Stomach (tissue), 9 donors: Measurements from ENCODE around the gene COL11A1. TPM values are rescaled to one million over a fixed set of nuclear protein-coding genes. Genes with fewer than 3 reads are reported as not detected.

Experiments used
- DNase-seq, 2 donors: peaks; one replicate each; pipeline versions ENCODE4 v3.0.0 to v3.0.0-alpha.2; 2013 to 2019
- H3K27ac ChIP-seq, 5 donors: fragments of 200-600 bp in 4 of 5; sonication (generic) in 4 of 5; one replicate each; pipeline ENCODE4 v1.5.1; 2013 to 2019; ENCODE audit warnings: mild to moderate bottlenecking in 1 of 5, moderate library complexity in 1 of 5
- H3K27me3 ChIP-seq, 3 donors: fragments of 200-600 bp; sonication (generic); one replicate each; pipeline ENCODE4 v1.5.1; 2017 to 2019; ENCODE audit warnings: mixed run types in 1 of 3
- H3K36me3 ChIP-seq, 4 donors: fragments of 200-600 bp; sonication (generic); 1 replicate in 3 of 4; 2 replicates in 1 of 4; pipeline ENCODE4 v1.5.1; 2016 to 2019
- H3K4me1 ChIP-seq, 4 donors: fragments of 200-600 bp; sonication (generic); one replicate each; pipeline ENCODE4 v1.5.1; 2016 to 2019
- H3K4me3 ChIP-seq, 4 donors: fragments of 200-600 bp; sonication (generic) in 3 of 4; one replicate each; pipeline ENCODE4 v1.5.1; 2016 to 2019; ENCODE audit warnings: mild to moderate bottlenecking in 1 of 4
- H3K9me3 ChIP-seq, 4 donors: fragments of 200-600 bp; sonication (generic); one replicate each; pipeline ENCODE4 v1.5.1; 2016 to 2019
- EP300 ChIP-seq: sonication (generic); formaldehyde crosslinking; IDR thresholded peaks from one replicate; pipeline ENCODE4 v1.6.1; 2017; ENCODE audit warnings: antibody characterized with exemption
- POLR2A ChIP-seq, 4 donors: fragments of 450-650 bp; IDR thresholded peaks; one replicate each; pipeline ENCODE4 v1.6.1; 2016; ENCODE audit warnings: antibody characterized with exemption in 4 of 4, control low read depth in 2 of 4, mild to moderate bottlenecking in 1 of 4, moderate library complexity in 1 of 4
- POLR2AphosphoS5 ChIP-seq, 3 donors: sonication (generic); formaldehyde crosslinking; IDR thresholded peaks; one replicate each; pipeline ENCODE4 v1.6.1; 2016; ENCODE audit warnings: antibody characterized with exemption in 3 of 3
- WGBS, 5 donors: extraction: QIAGEN DNeasy Blood & Tissue Kit in 3 of 5; methylation state at CpG; one replicate each; pipeline versions ENCODE4 v1.1.5 to v1.1.7; 2013 to 2018; 5-methylcytosine and 5-hydroxymethylcytosine counted together
- intact Hi-C: fragments of 100-400 bp; cut with DNase I; formaldehyde crosslinking; loops from one replicate; pipeline ENCODE4 v1.15.1; 2023; ENCODE audit warnings: low total_unique reads
- polyA plus RNA-seq, 3 donors: library from polyadenylated mRNA; stranded (reverse); fragments of 200-250 nt; gene quantifications; one replicate each; pipeline ENCODE4 v1.2.3, GENCODE V29; 2013
- total RNA-seq, 5 donors: library from RNA; depleted of rRNA; stranded (reverse); fragments of >200 nt; gene quantifications; one replicate each; pipeline versions ENCODE4 v1.1.0 to v1.2.3, GENCODE V29; 2014 to 2016
- TF ChIP-seq, protein P1 (sequence below), 7 experiments: fragments of 450-650 bp in 4 of 7; fragments of 200-600 bp in 3 of 7; sonication (generic) in 3 of 7; IDR thresholded peaks; one replicate each; pipeline ENCODE4 v1.5.1; 2016 to 2019; ENCODE audit warnings: antibody characterized with exemption in 7 of 7, control low read depth in 2 of 7, mild to moderate bottlenecking in 1 of 7
- donor health status: healthy with polysubstance abuse.
- donor health status: Bipolar disorder and iron deficiency.
- donor health status: healthy.

The COL11A1 gene
- total and polyA plus RNA-seq, 8 donors, result under 0.01 to 7.0 (median 0.29) TPM; not detected in 5

DNA sequence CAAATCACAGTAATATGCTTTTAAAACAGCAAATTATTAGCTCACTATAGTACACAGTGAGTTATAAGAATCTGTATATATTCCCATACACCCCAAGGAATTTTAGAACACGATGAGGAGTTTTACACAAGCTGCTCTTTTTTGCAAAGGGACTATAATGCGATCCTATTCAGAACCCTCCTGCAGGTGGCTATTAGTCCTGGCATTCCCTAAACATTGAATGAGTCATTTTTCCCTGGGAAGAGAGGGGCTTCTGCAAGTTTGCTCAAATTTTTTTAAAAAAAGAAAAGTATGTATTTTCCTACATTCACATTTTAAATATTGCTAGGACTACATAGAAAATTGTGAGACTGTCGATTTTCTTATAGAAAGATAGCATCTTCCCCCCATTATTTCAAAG, 106.3 kb downstream of the COL11A1 start:
- intact Hi-C loops, result no loop called here

DNA sequence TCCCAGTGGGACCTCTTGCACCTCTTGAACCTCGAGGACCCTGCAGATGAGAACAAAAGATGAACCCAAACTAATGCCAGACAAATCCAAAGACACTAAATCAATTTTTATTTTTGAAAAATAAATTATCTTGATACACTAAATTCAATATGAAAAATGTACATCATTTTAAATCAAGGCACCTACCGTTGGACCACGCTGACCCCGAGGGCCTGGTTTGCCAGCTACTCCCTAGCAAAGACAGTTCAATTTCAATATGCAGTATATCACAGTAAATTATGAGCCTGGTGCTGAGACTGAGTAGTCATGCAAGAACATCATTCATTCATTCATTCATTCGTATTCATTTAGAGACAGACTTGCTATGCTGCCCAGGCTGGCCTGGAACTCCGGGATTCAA, 129.4 kb downstream of the COL11A1 start:
- H3K27ac ChIP-seq, result no peak overlapping the region
- H3K4me1 ChIP-seq, result no peaks in the 10 kb centered on the region
- no peak overlapping the region for H3K4me3 ChIP-seq
- 75 to 84% (median 76%) methylated on average over 6 of the region's 6 CpGs for WGBS, 5 donors
- H3K9me3 ChIP-seq, result no peaks in the 10 kb centered on the region
- TF ChIP-seq, protein P1, sequence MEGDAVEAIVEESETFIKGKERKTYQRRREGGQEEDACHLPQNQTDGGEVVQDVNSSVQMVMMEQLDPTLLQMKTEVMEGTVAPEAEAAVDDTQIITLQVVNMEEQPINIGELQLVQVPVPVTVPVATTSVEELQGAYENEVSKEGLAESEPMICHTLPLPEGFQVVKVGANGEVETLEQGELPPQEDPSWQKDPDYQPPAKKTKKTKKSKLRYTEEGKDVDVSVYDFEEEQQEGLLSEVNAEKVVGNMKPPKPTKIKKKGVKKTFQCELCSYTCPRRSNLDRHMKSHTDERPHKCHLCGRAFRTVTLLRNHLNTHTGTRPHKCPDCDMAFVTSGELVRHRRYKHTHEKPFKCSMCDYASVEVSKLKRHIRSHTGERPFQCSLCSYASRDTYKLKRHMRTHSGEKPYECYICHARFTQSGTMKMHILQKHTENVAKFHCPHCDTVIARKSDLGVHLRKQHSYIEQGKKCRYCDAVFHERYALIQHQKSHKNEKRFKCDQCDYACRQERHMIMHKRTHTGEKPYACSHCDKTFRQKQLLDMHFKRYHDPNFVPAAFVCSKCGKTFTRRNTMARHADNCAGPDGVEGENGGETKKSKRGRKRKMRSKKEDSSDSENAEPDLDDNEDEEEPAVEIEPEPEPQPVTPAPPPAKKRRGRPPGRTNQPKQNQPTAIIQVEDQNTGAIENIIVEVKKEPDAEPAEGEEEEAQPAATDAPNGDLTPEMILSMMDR (IDR thresholded peaks at IDR 0.05), result no peak
- no peak for TF ChIP-seq POLR2A (IDR thresholded peaks at IDR 0.05)
- no peak for TF ChIP-seq EP300
- TF ChIP-seq POLR2AphosphoS5 (IDR thresholded peaks at IDR 0.05), result no peak
- intact Hi-C loops, result no loop called here
- DNase-seq, result no peak
- no peaks in the 10 kb centered on the region for H3K27me3 ChIP-seq
- H3K36me3 ChIP-seq, result no peaks in the 10 kb centered on the region

More for the DNA sequence above, 106.3 kb downstream of the COL11A1 start:
- no peak overlapping the region for H3K4me3 ChIP-seq
- no peaks in the 10 kb centered on the region for H3K9me3 ChIP-seq
- no peaks in the 10 kb centered on the region for H3K27me3 ChIP-seq
- no peak overlapping the region for H3K27ac ChIP-seq
- TF ChIP-seq EP300, result no peak
- TF ChIP-seq POLR2A (IDR thresholded peaks at IDR 0.05), result no peak
- TF ChIP-seq, protein P1 (IDR thresholded peaks at IDR 0.05), result no peak
- no peak for TF ChIP-seq POLR2AphosphoS5 (IDR thresholded peaks at IDR 0.05)
- H3K4me1 ChIP-seq, result no peaks in the 10 kb centered on the region
- no peaks in the 10 kb centered on the region for H3K36me3 ChIP-seq
- 74 to 79% (median 75%) methylated on average over 3 of the region's 3 CpGs for WGBS, 5 donors
- no peak for DNase-seq

DNA sequence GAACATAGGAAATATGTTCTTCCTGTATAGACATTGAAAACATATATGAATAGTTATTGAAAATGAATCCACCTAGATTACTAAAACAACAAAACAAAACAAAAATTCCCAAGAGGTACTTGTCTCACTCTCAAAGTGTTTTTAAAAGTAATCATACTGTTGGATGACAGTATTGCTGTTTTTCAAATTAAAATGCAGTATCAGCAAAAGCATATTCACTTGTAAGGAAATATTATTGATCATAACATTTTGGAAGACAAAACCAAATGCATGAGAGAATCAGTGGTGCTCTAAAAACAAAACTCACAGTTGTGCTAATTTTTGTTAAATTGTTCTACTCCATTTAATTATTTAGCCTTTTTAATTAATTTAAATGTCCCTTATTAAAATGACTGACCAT, 131.0 kb downstream of the COL11A1 start:
- no peaks in the 10 kb centered on the region for H3K36me3 ChIP-seq
- intact Hi-C loops, result no loop called here
- H3K4me3 ChIP-seq, result no peak overlapping the region
- TF ChIP-seq, protein P1 (IDR thresholded peaks at IDR 0.05), result no peak
- TF ChIP-seq POLR2A (IDR thresholded peaks at IDR 0.05) (no peak), POLR2AphosphoS5 (IDR thresholded peaks at IDR 0.05) (no peak), EP300 (no peak)
- H3K27ac ChIP-seq, result no peak overlapping the region
- no peak for DNase-seq
- H3K9me3 ChIP-seq, result no peaks in the 10 kb centered on the region
- no peaks in the 10 kb centered on the region for H3K4me1 ChIP-seq
- H3K27me3 ChIP-seq, result no peaks in the 10 kb centered on the region

DNA sequence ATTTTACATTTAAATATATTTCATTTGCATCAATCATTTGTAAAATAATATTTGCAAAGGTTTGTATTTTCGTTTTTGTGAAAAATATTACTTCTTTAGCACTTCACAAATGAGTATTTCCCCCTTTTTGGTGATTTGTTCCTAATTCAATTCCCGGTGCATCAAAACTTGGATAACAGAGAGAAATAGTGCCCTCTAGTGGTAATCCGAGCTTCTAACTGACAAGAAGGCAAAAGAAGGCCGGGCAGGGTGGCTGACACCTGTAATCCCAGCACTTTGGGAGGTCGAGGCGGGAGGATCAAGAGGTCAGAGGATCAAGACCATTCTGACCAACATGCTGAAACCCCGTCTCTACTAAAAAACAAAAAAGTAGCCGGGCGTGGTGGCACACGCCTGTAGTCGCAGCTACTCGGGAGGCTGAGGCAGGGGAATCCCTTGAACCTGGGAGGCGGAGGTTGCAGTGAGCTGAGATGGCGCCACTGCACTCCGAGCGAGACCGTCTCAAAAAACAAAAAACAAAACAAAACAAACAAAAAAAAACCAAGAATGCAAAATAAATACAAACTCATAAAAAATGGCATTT, 137.7 kb downstream of the COL11A1 start:
- intact Hi-C loops, result no loop called here
- WGBS, 5 donors, result 60 to 66% (median 61%) methylated on average over 17 of the region's 17 CpGs
- TF ChIP-seq POLR2A (IDR thresholded peaks at IDR 0.05) (no peak), EP300 (no peak), POLR2AphosphoS5 (IDR thresholded peaks at IDR 0.05) (no peak)
- TF ChIP-seq, protein P1 (IDR thresholded peaks at IDR 0.05), result peak in 2 of 7 experiments; percentile 14 to 36

More for the DNA sequence above, 137.7 kb downstream of the COL11A1 start:
- Histone ChIP-seq H3K36me3 (no peaks in the 10 kb centered on the region), H3K27ac (no peak overlapping the region), H3K9me3 (no peaks in the 10 kb centered on the region), H3K4me3 (no peak overlapping the region), H3K4me1 (no peaks in the 10 kb centered on the region), H3K27me3 (no peaks in the 10 kb centered on the region)
- DNase-seq, result peak in 1 of 2 donors; percentile 61
